Vagina (tissue), 2 donors: ENCODE results near the gene ARID1B.

Experiments
- CTCF ChIP-seq, 3 experiments: fragments of 450-650 bp in 2 of 3; fragments of 200-600 bp in 1 of 3; sonication (generic) in 1 of 3; IDR thresholded peaks; one replicate each; pipeline ENCODE4 v1.5.1; 2017 to 2019; ENCODE audit warnings: antibody characterized with exemption in 3 of 3, mild to moderate bottlenecking in 2 of 3, moderate library complexity in 2 of 3
- POLR2A ChIP-seq, 2 donors: fragments of 450-650 bp; IDR thresholded peaks; one replicate each; pipeline ENCODE4 v1.6.1; 2017; ENCODE audit warnings: antibody characterized with exemption in 2 of 2, mild to moderate bottlenecking in 2 of 2, moderate library complexity in 2 of 2
- POLR2AphosphoS5 ChIP-seq, 2 donors: sonication (generic); formaldehyde crosslinking; IDR thresholded peaks; one replicate each; pipeline ENCODE4 v1.9.0; 2017; ENCODE audit warnings: antibody characterized with exemption in 2 of 2, mild to moderate bottlenecking in 2 of 2, low read depth in 1 of 2; ENCODE audit not compliant: insufficient read depth in 1 of 2

- TF ChIP-seq CTCF (IDR thresholded peaks at IDR 0.05) (no peak), POLR2A (IDR thresholded peaks at IDR 0.05) (no peak), POLR2AphosphoS5 (IDR thresholded peaks at IDR 0.05; ENCODE audit: insufficient read depth in 1 of 2, low read depth in 1 of 2) (no peak)
Observed at GRCh38 chr6:156919814-156920369, 142.7 kb downstream of the ARID1B start.
